HG03520 (cell line): ENCODE data around the gene MTHFD2L.
"Not testable (repeated sequence)": the region's sequence is repeated elsewhere in the genome, so short reads cannot be mapped to it uniquely, and the experiment has no call there.

Experiments
- ATAC-seq: cut with Tn5 transposase; IDR thresholded peaks from one replicate; pipeline ENCODE4 v1.9.1; 2021; ENCODE audit warnings: mild to moderate bottlenecking, moderate library complexity; ENCODE audit not compliant: unreplicated experiment

Gene MTHFD2L

DNA sequence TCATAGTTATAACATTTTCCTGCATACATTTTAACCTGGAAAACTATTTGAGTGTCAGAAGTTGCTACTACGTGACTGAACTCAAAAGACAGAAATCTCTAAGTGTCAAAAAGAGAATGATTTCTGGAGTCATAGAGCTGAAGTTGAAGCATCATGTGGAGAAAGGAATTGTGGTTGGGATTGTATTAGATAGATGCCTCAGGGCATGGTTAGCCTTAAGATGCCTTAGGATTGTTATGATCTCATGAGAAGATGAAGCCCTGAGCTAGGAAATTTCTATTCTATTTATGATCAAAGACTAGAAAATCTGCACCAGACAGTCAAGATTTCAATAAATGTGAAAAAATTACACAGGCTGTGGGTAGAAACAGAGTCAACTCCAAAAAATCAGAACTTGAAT, 170.6 kb downstream of the MTHFD2L start:
- no peak for ATAC-seq

DNA sequence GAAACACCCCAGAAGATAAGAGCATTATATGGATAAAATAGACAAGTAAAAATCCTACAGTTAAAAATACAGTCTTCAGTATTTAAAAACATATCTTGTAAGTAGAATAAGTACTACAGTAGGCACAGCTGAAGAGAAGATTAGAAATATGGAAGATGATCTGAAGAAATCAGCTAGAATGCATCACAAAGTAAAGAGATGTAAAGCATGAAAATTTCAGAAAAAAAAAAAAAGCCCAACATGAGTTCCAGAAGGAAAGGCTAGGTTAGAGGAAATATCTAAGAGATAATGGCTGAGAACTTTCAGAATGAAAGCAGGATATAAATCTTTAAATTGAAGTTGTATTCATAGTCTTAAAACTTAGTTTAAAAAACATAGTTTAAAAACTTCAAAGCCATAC, 171.4 kb downstream of the MTHFD2L start:
- ATAC-seq: no peak

GRCh38 chr4:74330295-74330750, 172.4 kb downstream of the MTHFD2L start:
- no peak for ATAC-seq

GRCh38 chr4:74331252-74331651, 173.3 kb downstream of the MTHFD2L start:
- ATAC-seq: no peak

- ATAC-seq: no peak
These were observed 174.0 kb downstream of the MTHFD2L start for GRCh38 chr4:74331944-74332343.

- ATAC-seq: no peak
These were observed 176.7 kb downstream of the MTHFD2L start for GRCh38 chr4:74334636-74335035.

GRCh38 chr4:74335341-74336021, 177.6 kb downstream of the MTHFD2L start:
- peak; percentile 57 for ATAC-seq

GRCh38 chr4:74338792-74339333, 180.9 kb downstream of the MTHFD2L start:
- no peak for ATAC-seq

DNA sequence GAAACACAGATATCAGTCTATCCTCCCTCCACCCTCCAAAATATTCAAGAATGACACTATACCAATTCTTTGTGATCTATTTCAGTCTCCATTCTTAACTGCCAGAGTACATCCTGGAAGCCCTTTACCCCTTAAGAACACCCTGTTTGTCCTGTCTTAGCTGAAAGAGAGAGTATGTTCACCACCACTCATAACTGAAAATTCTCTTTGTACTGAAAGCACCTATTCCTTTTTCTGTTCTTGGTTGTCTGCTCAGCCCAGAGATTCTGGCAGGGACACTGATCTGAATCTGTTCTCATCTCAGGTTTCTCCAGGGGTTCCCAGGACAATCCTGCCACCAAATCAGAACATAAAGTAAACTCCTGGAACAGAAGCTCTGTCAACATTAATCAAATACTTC, 181.6 kb downstream of the MTHFD2L start:
- peak; percentile 52 for ATAC-seq

DNA sequence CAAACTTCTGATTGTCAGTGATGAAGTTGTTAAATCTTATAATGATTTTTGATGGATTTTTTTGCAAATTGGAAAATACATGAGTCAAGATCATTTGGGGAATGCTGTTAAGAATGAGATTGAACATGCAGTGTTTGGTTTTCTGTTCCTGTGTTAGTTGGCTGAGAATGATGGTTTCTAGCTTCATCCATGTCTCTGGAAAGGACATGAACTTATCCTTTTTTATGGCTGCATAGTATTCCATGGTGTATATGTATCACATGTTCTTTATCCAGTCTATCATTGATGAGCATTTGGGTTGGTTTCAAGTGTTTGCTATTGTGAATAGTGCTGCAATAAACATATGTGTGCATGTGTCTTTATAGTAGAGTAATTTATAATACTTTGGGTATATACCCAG, 182.5 kb downstream of the MTHFD2L start:
- ATAC-seq: not testable (repeated sequence)

DNA sequence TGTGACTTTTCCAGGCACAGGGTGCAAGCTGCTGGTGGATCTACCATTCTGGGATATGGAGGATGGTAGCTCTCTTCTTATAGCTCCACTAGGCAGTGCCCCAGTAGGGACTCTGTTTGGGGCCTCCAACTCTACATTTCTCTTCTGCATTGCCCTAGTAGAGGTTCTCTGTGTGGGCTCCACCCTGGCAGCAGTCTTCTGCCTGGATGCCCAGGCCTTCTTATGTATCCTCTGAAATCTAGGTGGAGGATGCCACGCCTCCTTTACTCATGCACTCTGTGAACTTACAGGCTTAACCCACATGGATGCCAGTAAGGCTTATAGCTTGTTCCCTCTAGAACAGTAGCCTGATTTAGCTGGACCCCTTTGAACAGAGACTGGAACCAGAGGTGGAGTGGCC, 186.1 kb downstream of the MTHFD2L start:
- no peak for ATAC-seq
